Gastrocnemius medialis (tissue), 4 donors: Measurements from ENCODE around the gene ADAT2.

Experiments used
- CTCF ChIP-seq, 5 experiments: fragments of 450-650 bp in 3 of 5; fragments of 200-600 bp in 2 of 5; sonication (generic) in 2 of 5; IDR thresholded peaks in 4 of 5; conservative IDR thresholded peaks in 1 of 5; 1 replicate in 4 of 5; 2 replicates in 1 of 5; pipeline ENCODE4 v1.5.1; 2016 to 2019; ENCODE audit warnings: antibody characterized with exemption in 5 of 5, mild to moderate bottlenecking in 3 of 5, moderate library complexity in 3 of 5
- POLR2A ChIP-seq, 2 donors: fragments of 450-650 bp; IDR thresholded peaks; one replicate each; pipeline ENCODE4 v1.6.1; 2017; ENCODE audit warnings: antibody characterized with exemption in 2 of 2, mild to moderate bottlenecking in 2 of 2, moderate library complexity in 2 of 2

- TF ChIP-seq CTCF (IDR thresholded peaks at IDR 0.05 in 4 of 5, conservative IDR thresholded peaks at IDR 0.05 in 1 of 5) (no peak), POLR2A (IDR thresholded peaks at IDR 0.05) (no peak)
Measured at GRCh38 chr6:143482593-143482992, 32.1 kb upstream of the ADAT2 start.
